Endothelial cell of umbilical vein (primary cell): ENCODE measurements around the gene VSNL1. TPM values are rescaled to one million over a fixed set of nuclear protein-coding genes. Genes with fewer than 3 reads are reported as not detected.

ENCODE experiments used
- BruUV-seq: library from RNA; stranded (reverse); fragments of 400-500 nt; replicated peaks from 2 replicates; lab custom pipeline; 2021; lab: Mats Ljungman, UMichigan
- CTCF ChIA-PET: fragments of 300-600, 350-600 bp; sonication (Branson Sonifier 250); formaldehyde crosslinking; loops from one replicate; lab custom pipeline; 2021; ENCODE audit warnings: antibody characterized with exemption, inconsistent platforms; lab: Charles Lee
- POLR2A ChIA-PET: fragments of 300-600, 350-600 bp; sonication (Branson Sonifier 250); formaldehyde crosslinking; loops from one replicate; lab custom pipeline; 2021; ENCODE audit warnings: antibody characterized with exemption, inconsistent platforms; lab: Charles Lee
- DNase-seq: peaks from one replicate; pipeline ENCODE4 v3.0.0-alpha.2; 2011; ENCODE audit warnings: low read depth, low spot score
- FAIRE-seq: peaks from 2 replicates; lab custom pipeline; 2011; peaks lifted over from hg19 to GRCh38; lab: Jason Lieb, UNC
- H2AFZ ChIP-seq: 2 replicates; pipeline ENCODE4 v1.6.0; 2012; ENCODE audit warnings: low read depth, low read length, control low read depth, inconsistent platforms
- H3K27ac ChIP-seq: 2 replicates; pipeline ENCODE4 v1.5.1; 2011; ENCODE audit warnings: low read depth, mild to moderate bottlenecking, control low read depth, low read length, moderate library complexity; ENCODE audit not compliant: insufficient read depth
- H3K27me3 ChIP-seq, 2 experiments: 2 replicates each; pipeline versions ENCODE4 v1.6.0 to v1.6.1; 2011; ENCODE audit warnings: low read length in 2 of 2, mixed read lengths in 1 of 2; ENCODE audit not compliant: control insufficient read depth in 2 of 2, insufficient read depth in 2 of 2
- H3K36me3 ChIP-seq, 2 experiments: 2 replicates in 1 of 2; 3 replicates in 1 of 2; pipeline ENCODE4 v1.5.1; 2011; ENCODE audit warnings: low read length in 2 of 2, mild to moderate bottlenecking in 1 of 2, moderate library complexity in 1 of 2; ENCODE audit not compliant: control insufficient read depth in 2 of 2, insufficient read depth in 2 of 2; ENCODE audit errors: extremely low read depth in 1 of 2
- H3K4me1 ChIP-seq: 3 replicates; pipeline ENCODE4 v1.5.1; 2011; ENCODE audit warnings: mild to moderate bottlenecking, low read length; ENCODE audit not compliant: control insufficient read depth, insufficient read depth; ENCODE audit errors: extremely low read depth
- H3K4me2 ChIP-seq: 2 replicates; pipeline ENCODE4 v1.6.1; 2011; ENCODE audit warnings: low read length, control low read depth, mixed read lengths; ENCODE audit not compliant: insufficient read depth
- H3K4me3 ChIP-seq, 3 experiments: fragments of 200-600 bp in 1 of 3; sonication (generic), shearing (Covaris generic) in 1 of 3; replicated peaks in 1 of 3; 2 replicates each; pipeline ENCODE4 v1.5.1; 2011 to 2016; ENCODE audit warnings: control low read depth in 3 of 3, low read length in 3 of 3, mild to moderate bottlenecking in 2 of 3, inconsistent platforms in 1 of 3, low read depth in 1 of 3, moderate library complexity in 1 of 3; ENCODE audit not compliant: insufficient read depth in 1 of 3
- H3K79me2 ChIP-seq: 2 replicates; pipeline ENCODE4 v1.6.0; 2012; ENCODE audit warnings: low read length, inconsistent platforms; ENCODE audit not compliant: control insufficient read depth, insufficient read depth
- H3K9ac ChIP-seq: replicated peaks from 2 replicates; pipeline ENCODE3; 2011; ENCODE audit warnings: low read length, control low read depth; ENCODE audit not compliant: insufficient read depth; ENCODE audit errors: extremely low read depth
- H3K9me1 ChIP-seq: replicated peaks from 3 replicates; pipeline ENCODE4 v1.6.0; 2011; ENCODE audit warnings: mild to moderate bottlenecking, low read length; ENCODE audit not compliant: control insufficient read depth, insufficient read depth; ENCODE audit errors: extremely low read depth
- H3K9me3 ChIP-seq: replicated peaks from 2 replicates; pipeline ENCODE4 v1.5.1; 2012; ENCODE audit warnings: low read length, inconsistent platforms; ENCODE audit not compliant: control insufficient read depth, insufficient read depth
- H4K20me1 ChIP-seq: replicated peaks from 2 replicates; pipeline ENCODE3; 2011; ENCODE audit warnings: mild to moderate bottlenecking, low read length; ENCODE audit not compliant: control insufficient read depth, insufficient read depth; ENCODE audit errors: extremely low read depth
- CTCF ChIP-seq, 2 donors: IDR thresholded peaks; 1 replicate in 1 of 2; 2 replicates in 1 of 2; pipeline ENCODE4 v1.5.1; 2011; ENCODE audit warnings: low read length in 2 of 2, mild to moderate bottlenecking in 2 of 2, moderate library complexity in 2 of 2, control low read depth in 1 of 2, inconsistent platforms in 1 of 2, low read depth in 1 of 2; ENCODE audit not compliant: insufficient read depth in 1 of 2; ENCODE audit errors: extremely low read depth in 1 of 2
- EZH2 ChIP-seq: IDR thresholded peaks from 2 replicates; pipeline ENCODE4 v1.6.1; 2012; ENCODE audit warnings: borderline replicate concordance, low read depth, mild to moderate bottlenecking, moderate library complexity, low read length, inconsistent platforms; ENCODE audit not compliant: severe bottlenecking
- FOS ChIP-seq: IDR thresholded peaks from 2 replicates; pipeline ENCODE4 v1.6.1; 2011; ENCODE audit warnings: mild to moderate bottlenecking, low read length, moderate library complexity, borderline replicate concordance; ENCODE audit not compliant: insufficient read depth
- GATA2 ChIP-seq: IDR thresholded peaks from 2 replicates; pipeline ENCODE4 v1.7.0; 2011; ENCODE audit warnings: low read depth, mild to moderate bottlenecking, moderate library complexity, mixed read lengths, low read length; ENCODE audit not compliant: insufficient read length, insufficient read depth
- JUN ChIP-seq: IDR thresholded peaks from 2 replicates; pipeline ENCODE4 v1.6.1; 2011; ENCODE audit warnings: borderline replicate concordance, low read depth; ENCODE audit not compliant: insufficient read length, insufficient read depth
- POLR2AphosphoS5 ChIP-seq: IDR thresholded peaks from 2 replicates; pipeline ENCODE4 v1.6.1; 2012; ENCODE audit warnings: low read depth, mild to moderate bottlenecking, control low read depth, low read length, moderate library complexity; ENCODE audit not compliant: insufficient read depth
- dilution Hi-C: fragments of 300-500 bp; cut with MboI; formaldehyde crosslinking; loops from one replicate; pipeline ENCODE4 v1.15.0; 2019; ENCODE audit warnings: low sequenced_read_pairs; ENCODE audit not compliant: extremely low pct_ligation_motif_present
- intact Hi-C: fragments of 100-400 bp; cut with micrococcal nuclease; formaldehyde crosslinking; loops from one replicate; pipeline ENCODE4 v1.10.0; 2022
- polyA plus RNA-seq, 4 experiments: library from polyadenylated mRNA; depleted of rRNA in 3 of 4; stranded (reverse) in 3 of 4; unstranded in 1 of 4; fragments of >200 nt; gene quantifications; 2 replicates each; pipeline versions ENCODE4 v1.2.1 to v1.2.3, GENCODE V29; 2011 to 2012; ENCODE audit warnings: missing spikeins in 1 of 4
- total RNA-seq: library from RNA; stranded (reverse); gene quantifications from 2 replicates; pipeline ENCODE4 v1.2.3, GENCODE V29; 2021

VSNL1 gene
- total and polyA plus RNA-seq, 2 donors (not counting 3 experiments of a cell fraction or from before 2014, with no cell fraction given) = not detected

- BruUV-seq = no TSS peak
- peaks cover under 1 to 5% of the 10 kb centered on the region in 2 experiments for H3K36me3 ChIP-seq
- ChIA-PET CTCF (interaction anchor here (1.0 kb wide), 1 partner anchor 17 kb away, joined by 10 read pairs; no protein-coding TSS in a partner anchor), POLR2A (no interaction called here)
- no peak overlapping the region for H3K9ac ChIP-seq
- FAIRE-seq (no peak), DNase-seq (no peak)
- no peaks in the 10 kb centered on the region for H3K27me3 ChIP-seq
- no peaks in the 10 kb centered on the region for H3K79me2 ChIP-seq
- intact Hi-C loops (no loop called here), dilution Hi-C loops (no loop called here)
- H4K20me1 ChIP-seq = no peaks in the 10 kb centered on the region
- TF ChIP-seq JUN (no peak), CTCF (IDR thresholded peaks at IDR 0.05; ENCODE audit: extremely low read depth in 1 of 2, insufficient read depth in 1 of 2, low read depth in 1 of 2, low read length in 2 of 2) (no peak), EZH2 (no peak), FOS (no peak), POLR2AphosphoS5 (no peak), GATA2 (no peak)
- no peaks in the 10 kb centered on the region for H3K9me1 ChIP-seq
- no peak overlapping the region for H2AFZ ChIP-seq
- H3K4me2 ChIP-seq = no peak overlapping the region
- H3K9me3 ChIP-seq = no peaks in the 10 kb centered on the region
- H3K27ac ChIP-seq = no peak overlapping the region
- no peak overlapping the region for H3K4me3 ChIP-seq
- no peaks in the 10 kb centered on the region for H3K4me1 ChIP-seq
These were observed 148.1 kb downstream of the VSNL1 start for GRCh38 chr2:17688600-17688999.
